Stimulated activated CD4-positive, alpha-beta T cell treated with anti-CD3 and anti-CD28 coated beads, Interleukin-15, amount 100 ng/mL, for 24 hours (primary cell): ENCODE measurements around the gene MT1M.
"Not testable (repeated sequence)": the region's sequence is repeated elsewhere in the genome, so short reads cannot be mapped to it uniquely, and the experiment has no call there.

ENCODE experiments used
- DNase-seq: peaks from one replicate; pipeline ENCODE4 v3.0.0-alpha.2; 2020

The MT1M gene

DNA sequence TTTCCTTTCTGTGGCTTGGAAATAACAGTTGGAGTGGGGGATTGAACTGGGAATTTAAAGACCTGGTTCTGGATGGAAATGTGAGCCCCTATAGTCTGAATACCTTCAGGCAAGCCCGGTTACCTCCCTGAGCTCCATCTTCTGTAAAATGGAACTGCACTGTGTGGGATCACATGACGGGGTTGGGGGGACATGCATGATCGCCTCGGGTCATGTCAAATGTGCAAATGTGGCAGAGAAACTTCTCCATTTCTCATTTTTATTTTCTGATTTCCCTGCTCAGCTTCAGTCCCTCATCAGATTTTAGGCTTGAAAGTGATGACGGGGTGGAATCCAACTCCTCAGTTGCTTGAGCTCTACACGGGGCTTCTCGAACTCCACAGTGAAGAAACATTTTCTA lies 20.8 kb downstream of the MT1M start:
- no peak for DNase-seq

GRCh38 chr16:56657555-56658326 lies 25.3 kb downstream of the MT1M start, which contains the start of gene MT1F:
MT1F (plus strand) TSS chr16:56657959; CDS start chr16:56658059, 100 bp downstream.
- DNase-seq = peak; percentile 84

GRCh38 chr16:56658327-56658875 lies 25.9 kb downstream of the MT1M start:
- DNase-seq = no peak

- DNase-seq = peak; percentile 61
Observed at GRCh38 chr16:56662357-56663354, 30.2 kb downstream of the MT1M start.

DNA sequence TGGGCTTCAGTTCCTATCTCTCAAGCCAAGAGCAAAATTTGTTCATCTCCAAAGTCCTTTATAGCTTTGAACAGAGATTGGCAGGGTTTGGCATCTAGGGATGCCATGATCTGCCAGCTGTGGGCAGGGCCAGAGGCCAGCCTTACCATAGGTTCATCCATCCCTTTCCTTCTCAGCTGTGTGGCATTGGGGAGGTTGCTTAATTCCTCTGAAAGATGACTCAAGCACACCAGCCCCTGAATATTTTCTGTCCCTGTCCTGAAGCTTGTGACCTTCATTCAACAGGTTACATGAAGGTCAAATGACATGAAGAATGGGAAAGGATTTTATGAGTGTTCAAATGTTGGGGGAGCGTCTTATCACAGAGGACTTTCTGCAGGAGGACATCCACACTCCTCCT lies 32.0 kb downstream of the MT1M start:
- no peak for DNase-seq

DNA sequence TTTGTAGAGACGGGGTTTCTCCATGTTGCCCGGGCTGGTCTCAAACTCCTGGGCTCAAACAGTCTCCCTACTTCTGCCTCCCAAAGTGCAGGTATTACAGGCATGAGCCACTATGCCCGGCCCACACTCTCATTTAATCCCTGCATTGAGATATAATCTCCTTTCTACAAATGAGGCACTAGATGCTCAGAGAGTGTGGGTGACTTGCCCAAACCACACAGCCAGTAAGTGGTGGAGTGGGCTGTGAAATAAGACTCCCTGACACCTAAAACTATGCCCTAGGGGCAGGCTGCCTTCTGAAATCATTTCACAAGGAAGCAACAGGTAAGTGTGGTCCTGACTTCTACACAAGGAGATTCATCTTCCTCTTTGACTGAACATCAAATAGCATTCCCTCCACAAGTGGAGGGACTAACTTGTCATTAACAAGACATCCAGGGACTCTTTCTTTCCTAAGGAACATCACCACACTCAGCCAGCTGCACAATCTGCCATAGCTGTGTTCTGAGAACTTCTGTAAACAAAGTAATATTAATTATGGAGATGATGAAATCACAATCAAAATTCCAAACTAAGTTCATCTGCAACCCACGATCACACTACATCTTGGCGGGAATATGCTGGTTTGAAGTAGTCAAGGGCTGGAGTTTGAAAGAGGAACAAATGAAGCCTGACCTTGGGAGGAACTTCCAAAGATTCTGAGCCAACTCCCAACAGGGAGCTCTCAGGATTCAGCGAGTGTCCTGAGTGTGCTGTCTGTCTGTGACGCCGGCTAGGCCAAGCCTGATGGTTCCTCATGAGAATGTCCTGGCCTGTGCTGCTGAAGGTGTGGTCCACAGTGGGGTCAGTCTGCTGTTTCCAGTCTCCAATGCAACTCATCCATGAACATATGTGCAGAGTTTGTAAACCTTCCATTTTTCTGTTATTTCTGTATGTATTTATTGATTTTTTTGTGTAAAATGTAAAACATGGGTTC lies 33.1 kb downstream of the MT1M start:
- DNase-seq = not testable (repeated sequence)

GRCh38 chr16:56667581-56668571 lies 35.4 kb downstream of the MT1M start, which contains the start of gene MT1G:
MT1G (minus strand) TSS chr16:56668065; CDS start chr16:56667993, 72 bp downstream.
- peak; percentile 56 for DNase-seq

DNA sequence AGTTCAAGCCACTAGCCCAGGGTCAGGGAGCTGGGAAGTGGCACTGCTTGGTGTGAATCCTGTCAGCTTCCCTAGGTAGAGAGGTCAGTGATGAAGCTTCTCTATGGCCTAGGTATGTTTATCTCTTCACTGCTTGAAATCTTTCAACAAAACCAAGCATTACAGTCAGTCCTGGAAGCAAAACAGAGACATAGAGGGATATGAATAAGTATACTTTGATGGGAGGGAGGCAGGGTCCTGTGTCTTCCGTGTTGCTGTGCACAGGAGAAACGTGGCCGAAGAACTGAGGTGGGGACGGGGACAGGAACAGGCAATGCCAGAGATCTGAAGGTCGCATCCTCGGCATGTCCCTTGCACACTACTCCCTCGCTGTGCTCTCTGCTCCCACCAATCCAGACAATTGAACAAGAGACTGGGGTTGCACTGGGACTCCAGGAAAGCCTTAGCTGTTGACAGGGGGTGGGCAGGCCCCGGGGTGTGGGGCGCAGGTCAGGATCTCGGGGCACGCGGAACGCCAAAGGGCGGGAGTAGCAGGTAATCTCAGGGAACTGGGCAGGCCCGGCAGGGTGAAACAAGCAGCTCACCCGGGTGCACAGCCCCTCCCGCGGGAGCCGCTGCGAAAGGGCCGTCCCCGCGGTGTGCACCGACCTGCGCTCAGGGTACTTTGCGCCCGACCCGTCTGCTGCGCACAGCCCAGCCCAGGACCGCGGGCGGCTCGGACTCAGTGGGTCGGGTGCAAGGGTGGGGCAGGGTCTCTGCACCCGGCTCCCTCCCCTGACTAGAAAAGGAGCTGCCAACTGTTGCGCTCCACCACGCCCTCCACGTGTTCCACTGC lies 36.8 kb downstream of the MT1M start, which contains the start of gene MT1H:
Gene MT1H (plus strand): TSS at position 810 of the 835 bp plus-strand sequence. CDS start 71 bp downstream, outside the sequence.
- DNase-seq = peak; percentile 35

- no peak for DNase-seq
Observed at GRCh38 chr16:56669840-56670619, 37.6 kb downstream of the MT1M start.

DNA sequence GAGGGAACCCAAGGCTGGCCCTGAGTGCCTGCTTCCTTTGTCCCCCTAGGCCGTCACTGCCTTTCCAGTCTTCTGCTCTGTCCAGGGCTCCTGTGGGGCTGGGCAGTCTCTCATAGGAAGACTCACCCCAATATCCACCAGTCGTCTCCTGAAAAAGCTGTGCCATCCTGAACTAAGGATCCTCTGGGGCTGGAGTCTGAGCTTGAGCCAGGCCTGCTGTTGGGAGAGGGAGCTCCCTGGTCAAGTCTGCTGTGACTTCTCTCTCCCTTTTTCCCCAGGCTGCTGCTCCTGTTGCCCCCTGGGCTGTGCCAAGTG lies 38.1 kb downstream of the MT1M start:
- DNase-seq = no peak

GRCh38 chr16:56671691-56672090 lies 39.2 kb downstream of the MT1M start:
- not testable (repeated sequence) for DNase-seq

- not testable (repeated sequence) for DNase-seq
Observed at GRCh38 chr16:56672171-56672570, 39.7 kb downstream of the MT1M start.

DNA sequence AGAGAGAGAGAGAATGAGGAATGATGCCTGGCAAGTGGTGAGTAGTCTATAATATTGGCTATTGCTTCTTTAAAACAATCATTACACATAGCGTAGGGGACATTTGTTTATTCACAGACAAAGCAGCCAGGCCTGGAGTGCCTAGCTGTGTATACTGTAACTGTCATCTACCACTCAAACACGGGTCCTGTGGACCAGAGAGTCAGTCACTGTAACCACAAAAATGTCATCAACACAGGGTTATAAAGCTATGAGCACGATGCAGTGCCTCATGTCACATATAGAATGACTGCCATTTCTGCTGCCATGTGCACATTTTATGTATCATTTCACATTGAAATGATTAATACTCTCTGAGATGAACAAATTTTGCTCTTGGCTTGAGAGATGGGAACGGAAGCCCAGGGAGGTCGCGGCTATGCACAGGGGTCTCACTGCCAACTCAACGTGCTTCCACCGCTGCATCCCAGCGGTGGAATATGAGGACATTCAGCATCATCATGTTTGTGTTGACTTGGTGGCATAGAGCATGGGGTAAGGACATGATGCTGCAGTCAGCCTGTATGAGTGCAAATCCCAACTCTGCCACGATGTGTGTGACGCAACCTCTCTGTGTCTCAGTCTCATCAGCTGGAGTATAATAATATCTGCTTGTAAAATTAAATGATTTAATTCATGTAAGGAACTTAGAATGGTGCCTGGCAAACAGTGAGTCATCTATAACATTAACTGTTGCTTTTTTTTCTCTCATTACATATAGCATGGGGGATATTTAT lies 40.5 kb downstream of the MT1M start:
- DNase-seq = no peak

DNA sequence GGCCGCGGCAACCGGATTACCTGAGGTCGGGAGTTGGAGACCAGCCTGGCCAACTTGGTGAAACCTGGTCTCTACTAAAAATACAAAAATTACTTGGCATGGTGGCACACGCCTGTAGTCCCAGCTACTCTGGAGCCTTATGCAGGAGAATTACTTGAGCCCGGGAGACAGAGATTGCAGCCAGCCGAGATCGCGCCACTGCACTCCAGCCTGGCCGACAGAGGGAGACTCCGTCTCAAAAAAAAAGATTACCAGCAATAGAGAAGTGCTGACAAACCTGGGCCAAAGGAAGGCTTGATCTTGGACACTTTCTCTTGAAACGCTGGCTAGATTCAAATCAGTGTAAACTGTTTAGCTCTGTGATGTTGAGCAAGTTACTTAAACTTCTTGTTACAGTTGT lies 41.5 kb downstream of the MT1M start:
- DNase-seq = no peak

GRCh38 chr16:56674570-56674969 lies 42.1 kb downstream of the MT1M start:
- not testable (repeated sequence) for DNase-seq

DNA sequence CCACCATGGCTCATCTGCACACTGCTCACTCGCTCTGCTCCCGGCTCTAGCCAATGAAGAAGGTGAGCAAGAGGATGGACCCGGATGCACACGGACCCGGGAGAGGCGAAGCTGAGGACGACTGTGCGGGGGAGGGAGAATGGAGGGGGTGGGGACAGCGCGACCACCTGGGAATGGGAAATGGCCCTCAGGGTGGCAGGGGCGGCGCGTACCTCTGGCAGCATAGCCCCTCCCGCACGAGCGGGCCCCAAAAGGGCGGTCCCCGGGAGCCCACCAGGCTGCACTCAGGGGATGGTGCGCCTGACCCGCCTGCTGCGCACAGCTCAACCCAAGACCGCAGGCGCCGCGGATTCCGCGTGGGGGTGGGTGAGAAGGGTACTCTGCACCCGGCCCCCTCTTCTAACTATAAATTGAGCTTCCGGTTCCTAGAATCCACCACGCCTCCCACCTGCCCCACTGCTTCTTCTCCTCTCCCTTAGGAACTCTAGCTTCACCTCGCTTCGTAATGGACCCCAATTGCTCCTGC lies 43.3 kb downstream of the MT1M start:
- peak; percentile 64 for DNase-seq

GRCh38 chr16:56677474-56677873 lies 45.0 kb downstream of the MT1M start:
- no peak for DNase-seq
